WTC11 (cell line): Measurements from ENCODE around the gene FOXJ1. TPM values are rescaled to one million over a fixed set of nuclear protein-coding genes. Genes with fewer than 3 reads are reported as not detected.

Experiments used
- ATAC-seq: fragments of 200-7000 bp; cut with Tn5 transposase; 2 replicates; pipeline ENCODE4 v1.10.0; 2021; ENCODE audit warnings: mild to moderate bottlenecking, moderate library complexity
- CTCF ChIA-PET: fragments of 300-600 bp; sonication (Branson Sonifier 250); formaldehyde crosslinking; loops from one replicate; lab custom pipeline; 2021; ENCODE audit warnings: antibody characterized with exemption; lab: Charles Lee
- POLR2A ChIA-PET: fragments of 350-600 bp; sonication (Branson Sonifier 250); formaldehyde crosslinking; loops from one replicate; lab custom pipeline; 2021; ENCODE audit warnings: antibody characterized with exemption; lab: Charles Lee
- DNase-seq: peaks from one replicate; pipeline ENCODE4 v3.0.0; 2021; ENCODE audit warnings: low spot score
- H3K27ac Mint-ChIP-seq: 2 replicates; pipeline ENCODE4 v1.8.0; 2021; ENCODE audit warnings: mixed read lengths
- H3K27me3 Mint-ChIP-seq: 2 replicates; pipeline ENCODE4 v1.8.0; 2021; ENCODE audit warnings: low read depth, mild to moderate bottlenecking, moderate library complexity, mixed read lengths
- H3K36me3 Mint-ChIP-seq: 2 replicates; pipeline ENCODE4 v1.8.0; 2021; ENCODE audit warnings: mixed read lengths
- H3K4me1 Mint-ChIP-seq: 2 replicates; pipeline ENCODE4 v1.8.0; 2022; ENCODE audit warnings: mixed read lengths
- H3K4me3 Mint-ChIP-seq: 2 replicates; pipeline ENCODE4 v1.8.0; 2021; ENCODE audit warnings: mild to moderate bottlenecking, moderate library complexity, mixed read lengths
- H3K9me3 Mint-ChIP-seq: 2 replicates; pipeline ENCODE4 v1.8.0; 2021; ENCODE audit warnings: mixed read lengths
- AR ChIP-seq: fragments of 250-450 bp; sonication (Bioruptor Pico); IDR thresholded peaks from 2 replicates; pipeline ENCODE4 v1.9.0; 2021; ENCODE audit warnings: mild to moderate bottlenecking
- ATF2 ChIP-seq: sonication (generic); formaldehyde crosslinking; IDR thresholded peaks from 2 replicates; pipeline ENCODE4 v1.8.1; 2022; ENCODE audit warnings: low read depth, missing genetic modification reagents, borderline replicate concordance
- ATF6 ChIP-seq: sonication (generic); formaldehyde crosslinking; IDR thresholded peaks from 2 replicates; pipeline ENCODE4 v1.8.1; 2023; ENCODE audit warnings: mild to moderate bottlenecking, missing genetic modification reagents
- E2F1 ChIP-seq: sonication (generic); formaldehyde crosslinking; IDR thresholded peaks from 2 replicates; pipeline ENCODE4 v1.8.0; 2022; ENCODE audit warnings: mild to moderate bottlenecking, missing genetic modification reagents
- E2F4 ChIP-seq: sonication (generic); formaldehyde crosslinking; IDR thresholded peaks from 2 replicates; pipeline ENCODE4 v1.8.1; 2022; ENCODE audit warnings: low read depth, mild to moderate bottlenecking, moderate library complexity, missing genetic modification reagents, borderline replicate concordance
- ELF4 ChIP-seq: sonication (generic); formaldehyde crosslinking; IDR thresholded peaks from 2 replicates; pipeline ENCODE4 v1.8.1; 2022; ENCODE audit warnings: low read depth, mild to moderate bottlenecking, moderate library complexity, missing genetic modification reagents
- FOXJ3 ChIP-seq: sonication (generic); formaldehyde crosslinking; IDR thresholded peaks from 2 replicates; pipeline ENCODE4 v1.9.0; 2021; ENCODE audit warnings: missing genetic modification reagents, mild to moderate bottlenecking, borderline replicate concordance
- FOXP1 ChIP-seq: sonication (generic); formaldehyde crosslinking; IDR thresholded peaks from 2 replicates; pipeline ENCODE4 v1.8.0; 2022; ENCODE audit warnings: missing genetic modification reagents, mild to moderate bottlenecking, moderate library complexity, borderline replicate concordance
- GABPB1 ChIP-seq: sonication (generic); formaldehyde crosslinking; IDR thresholded peaks from 2 replicates; pipeline ENCODE4 v1.8.1; 2023; ENCODE audit warnings: mild to moderate bottlenecking, missing genetic modification reagents
- GTF2I ChIP-seq: fragments of 250-450 bp; sonication (Bioruptor Pico); conservative IDR thresholded peaks from 2 replicates; pipeline ENCODE4 v1.4.0; 2021; ENCODE audit warnings: mild to moderate bottlenecking
- HMGXB4 ChIP-seq: sonication (generic); formaldehyde crosslinking; IDR thresholded peaks from 2 replicates; pipeline ENCODE4 v1.8.1; 2023; ENCODE audit warnings: mild to moderate bottlenecking, moderate library complexity, missing genetic modification reagents
- NFYB ChIP-seq: sonication (generic); formaldehyde crosslinking; conservative IDR thresholded peaks from 2 replicates; pipeline ENCODE4 v1.8.0; 2022; ENCODE audit warnings: low read depth, missing genetic modification reagents
- PREB ChIP-seq: sonication (generic); formaldehyde crosslinking; IDR thresholded peaks from 2 replicates; pipeline ENCODE4 v1.8.1; 2022; ENCODE audit warnings: mild to moderate bottlenecking, missing genetic modification reagents, moderate library complexity, borderline replicate concordance
- RORB ChIP-seq: fragments of 250-450 bp; sonication (Bioruptor Pico); IDR thresholded peaks from 2 replicates; pipeline ENCODE4 v1.9.0; 2021; ENCODE audit warnings: mild to moderate bottlenecking
- STAT6 ChIP-seq: sonication (generic); formaldehyde crosslinking; conservative IDR thresholded peaks from 2 replicates; pipeline ENCODE4 v1.8.1; 2023; ENCODE audit warnings: mild to moderate bottlenecking, low read depth, missing genetic modification reagents, moderate library complexity
- TEAD1 ChIP-seq: sonication (generic); formaldehyde crosslinking; IDR thresholded peaks from 2 replicates; pipeline ENCODE4 v1.8.0; 2022; ENCODE audit warnings: mild to moderate bottlenecking, missing genetic modification reagents
- ZNF416 ChIP-seq: fragments of 250-450 bp; sonication (Bioruptor Pico); IDR thresholded peaks from 2 replicates; pipeline ENCODE4 v1.9.0; 2021; ENCODE audit warnings: mild to moderate bottlenecking, inconsistent platforms
- total RNA-seq: library from RNA; stranded (reverse); gene quantifications from 3 replicates; pipeline ENCODE4 v1.2.3, GENCODE V29; 2021

FOXJ1 gene
- total RNA-seq, 1 experiment from 2014 or later, result 11.8 TPM

GRCh38 chr17:76094046-76094445 is 47.0 kb downstream of the FOXJ1 start:
- no peak for ATAC-seq
- ChIA-PET CTCF (interaction anchor here (0.5 to 1.2 kb wide), 2 partner anchors 94 to 279 kb away, joined by 4 to 5 read pairs; partner anchors contain the start of gene CDK3), POLR2A (interaction anchor here (1.1 kb wide), 1 partner anchor 14 kb away, joined by 7 read pairs; no protein-coding TSS in a partner anchor)
- H3K4me3 Mint-ChIP-seq, result no peak overlapping the region
- TF ChIP-seq STAT6 (CRISPR knock-in tag) (no peak), AR (CRISPR knock-in tag) (no peak), FOXP1 (CRISPR knock-in tag) (no peak), ATF6 (CRISPR knock-in tag) (no peak), GTF2I (CRISPR knock-in tag) (no peak), GABPB1 (CRISPR knock-in tag) (no peak), ZNF416 (no peak), PREB (CRISPR knock-in tag) (no peak), TEAD1 (CRISPR knock-in tag) (no peak)
- no peak overlapping the region for H3K27ac Mint-ChIP-seq
- H3K9me3 Mint-ChIP-seq, result no peaks in the 10 kb centered on the region
- no peak for DNase-seq
- no peaks in the 10 kb centered on the region for H3K4me1 Mint-ChIP-seq
- H3K36me3 Mint-ChIP-seq, result peaks cover 50% of the 10 kb centered on the region
- no peaks in the 10 kb centered on the region for H3K27me3 Mint-ChIP-seq

- Mint-ChIP-seq H3K36me3 (peaks cover 51% of the 10 kb centered on the region), H3K27ac (no peak overlapping the region), H3K4me3 (no peak overlapping the region), H3K4me1 (no peaks in the 10 kb centered on the region), H3K9me3 (no peaks in the 10 kb centered on the region), H3K27me3 (no peaks in the 10 kb centered on the region)
- ATAC-seq, result no peak
- ChIA-PET POLR2A (interaction anchor here (1.1 kb wide), 1 partner anchor 13 kb away, joined by 7 read pairs; no protein-coding TSS in a partner anchor), CTCF (interaction anchor here (0.7 to 1.4 kb wide), 4 partner anchors 17 to 92 kb away, joined by 3 to 5 read pairs (median 4); partner anchors contain the start of gene CDK3)
- no peak for DNase-seq
- TF ChIP-seq NFYB (CRISPR knock-in tag), result no peak
- no peak for TF ChIP-seq E2F4 (CRISPR knock-in tag)
- no peak for TF ChIP-seq RORB (CRISPR knock-in tag)
- no peak for TF ChIP-seq HMGXB4
- TF ChIP-seq FOXJ3 (CRISPR knock-in tag), result no peak
- TF ChIP-seq ATF2, result no peak
- TF ChIP-seq ELF4, result no peak
- no peak for TF ChIP-seq E2F1 (CRISPR knock-in tag)
Measured at GRCh38 chr17:76092526-76093413, 48.3 kb downstream of the FOXJ1 start.
